B cell (primary cell): ENCODE measurements around the gene VEGFB.

Experiments
- CTCF ChIP-seq: fragments of 200-600 bp; IDR thresholded peaks from one replicate; pipeline ENCODE4 v1.8.0; 2022; ENCODE audit warnings: antibody characterized with exemption, mild to moderate bottlenecking
- EZH2 ChIP-seq: IDR thresholded peaks from 2 replicates; pipeline ENCODE4 v1.6.1; 2012; ENCODE audit warnings: borderline replicate concordance, low read depth, mild to moderate bottlenecking, moderate library complexity, low read length; ENCODE audit not compliant: insufficient read depth, poor library complexity, severe bottlenecking

- TF ChIP-seq CTCF (no peak), EZH2 (no peak)
These were observed 9.3 kb upstream of the VEGFB start for GRCh38 chr11:64224891-64225607.
